COLO668 (cell line): ENCODE measurements around the gene MTA1.

ENCODE experiments used
- DNase-seq: peaks from one replicate; lab custom pipeline; 2025; ENCODE audit not compliant: unreplicated experiment; lab: John Stamatoyannopoulos, UW

The MTA1 gene

GRCh38 chr14:105422695-105423487, 3.3 kb downstream of the MTA1 start:
- no peak for DNase-seq

DNA sequence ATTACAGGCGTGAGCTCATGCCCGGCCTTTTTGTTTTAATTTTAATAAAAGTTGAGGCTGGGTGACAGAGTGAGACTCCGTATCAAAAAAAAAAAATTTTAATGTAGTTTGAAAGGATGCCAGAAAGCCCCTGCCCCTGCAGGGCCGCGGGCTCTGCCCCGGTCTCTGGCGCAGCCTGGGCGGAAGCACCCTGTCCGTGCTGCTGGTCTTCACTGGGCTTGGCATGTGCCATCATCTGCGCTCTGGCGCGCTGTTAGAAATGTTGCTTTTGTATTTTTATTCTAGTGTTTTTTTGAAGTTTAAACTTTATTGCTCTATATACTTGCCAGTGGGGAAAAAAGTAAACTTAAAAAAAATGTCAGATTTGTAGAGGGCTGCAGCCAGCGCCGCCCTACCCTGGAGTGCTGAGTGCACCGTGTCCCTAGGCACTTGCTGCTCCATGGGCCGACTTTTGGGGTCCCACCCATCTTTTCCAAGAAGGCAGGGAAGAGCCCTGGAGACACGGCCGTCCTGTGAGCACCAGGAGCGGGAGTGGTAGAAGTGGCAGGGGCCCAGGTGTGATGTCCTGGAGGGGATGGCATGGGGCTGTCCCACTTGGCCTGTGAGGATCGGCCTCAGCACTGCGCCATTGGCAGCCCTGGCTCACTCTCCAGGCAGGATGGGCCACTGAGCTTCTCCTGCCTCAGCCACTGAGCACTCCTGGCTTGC, 4.0 kb downstream of the MTA1 start:
- no peak for DNase-seq

- no peak for DNase-seq
Measured at GRCh38 chr14:105424861-105425260, 5.2 kb downstream of the MTA1 start.

GRCh38 chr14:105425823-105426247, 6.2 kb downstream of the MTA1 start:
- DNase-seq = no peak

DNA sequence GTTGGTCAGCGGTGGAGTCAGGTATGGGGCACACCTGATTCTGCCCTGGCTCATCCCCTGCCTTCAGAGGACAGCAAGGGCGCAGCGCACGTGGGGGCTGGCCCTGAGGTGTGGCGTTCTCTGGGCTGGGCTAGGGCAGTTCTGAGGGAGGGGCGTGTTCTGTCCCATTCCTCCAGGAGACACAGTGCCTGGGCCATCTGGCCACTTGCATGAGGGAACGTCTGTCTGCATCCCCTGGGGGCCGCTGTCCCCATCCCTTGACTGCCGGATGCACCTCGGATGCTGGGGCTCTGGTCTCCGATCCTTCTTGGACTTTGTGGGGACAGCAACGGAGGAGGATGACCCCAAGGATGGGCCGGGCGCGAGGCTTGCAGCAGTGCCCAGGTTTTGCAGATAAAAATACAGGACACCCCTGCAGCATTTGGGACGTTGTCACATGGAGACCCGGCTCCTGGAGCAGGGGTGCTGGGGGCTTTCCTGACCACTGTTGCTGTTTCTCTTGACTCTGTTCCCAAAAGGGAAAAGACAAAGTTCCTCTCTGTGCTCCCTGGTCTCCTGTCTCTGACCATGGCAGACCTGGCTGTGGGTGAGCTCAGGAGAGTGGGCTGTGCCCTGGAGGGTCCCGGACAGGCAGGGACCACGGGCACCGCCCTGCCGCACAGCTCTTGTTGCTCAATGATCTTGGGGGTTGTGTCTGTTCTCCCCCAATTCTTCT, 6.9 kb downstream of the MTA1 start:
- DNase-seq = no peak

DNA sequence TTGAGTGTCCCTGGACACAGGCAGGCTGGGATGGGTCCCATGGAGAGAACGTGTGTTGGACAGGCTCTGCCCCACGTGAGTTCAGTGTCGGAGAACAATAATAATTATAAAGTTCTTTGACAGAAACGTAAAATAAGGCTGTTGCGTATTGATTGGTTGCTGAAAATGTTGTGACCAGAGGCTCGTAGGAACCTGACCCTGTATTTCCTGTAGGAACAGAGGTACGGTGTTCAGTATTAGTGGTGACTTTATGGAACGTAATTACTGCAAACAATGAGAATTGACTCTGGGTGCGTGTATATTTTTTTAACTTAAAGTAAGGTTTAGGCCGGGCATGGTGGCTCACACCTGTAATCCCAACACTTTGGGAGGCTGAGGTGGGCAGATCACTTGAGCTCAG, 7.8 kb downstream of the MTA1 start:
- no peak for DNase-seq

GRCh38 chr14:105427936-105428485, 8.4 kb downstream of the MTA1 start:
- no peak for DNase-seq

DNA sequence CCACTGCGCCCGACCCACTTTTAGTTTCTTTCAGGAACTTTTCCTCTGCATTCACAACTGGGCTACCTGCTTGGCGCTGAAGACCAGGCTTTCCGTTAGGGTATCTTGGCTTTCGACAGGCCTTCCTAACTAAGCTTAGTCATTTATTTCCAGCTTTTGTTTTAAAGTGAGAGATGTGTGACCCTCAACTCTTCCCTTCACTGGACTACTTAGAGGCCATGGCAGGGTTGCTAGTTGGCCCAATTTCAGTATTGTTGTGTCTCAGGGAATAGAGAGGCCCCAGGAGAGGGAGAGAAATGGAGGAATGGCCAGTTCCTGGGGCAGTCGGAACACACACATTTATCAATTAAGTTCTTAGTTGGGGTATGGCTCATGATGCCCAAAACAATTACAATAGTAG, 10.4 kb downstream of the MTA1 start:
- no peak for DNase-seq

DNA sequence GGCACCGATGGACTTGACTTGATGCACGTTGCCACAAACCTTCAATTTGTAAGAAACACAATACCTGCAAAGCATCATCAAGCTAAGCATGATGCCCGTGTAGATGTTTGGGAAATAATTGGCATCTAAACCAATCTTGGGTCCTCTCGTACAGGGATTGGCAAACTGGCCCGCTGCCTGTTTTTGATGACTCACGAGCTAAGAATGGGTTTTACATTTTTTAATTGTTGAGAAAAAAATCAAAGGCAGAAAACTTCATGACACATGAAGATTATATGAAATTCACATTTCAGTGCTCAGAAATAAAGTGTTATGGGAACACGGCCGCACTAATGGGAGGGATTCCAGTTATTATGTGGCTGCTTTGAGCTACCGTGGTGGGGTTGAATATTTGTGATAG, 10.9 kb downstream of the MTA1 start:
- DNase-seq = no peak

GRCh38 chr14:105431256-105431655, 11.6 kb downstream of the MTA1 start:
- no peak for DNase-seq

- DNase-seq = no peak
Measured at GRCh38 chr14:105432657-105433056, 13.0 kb downstream of the MTA1 start.

DNA sequence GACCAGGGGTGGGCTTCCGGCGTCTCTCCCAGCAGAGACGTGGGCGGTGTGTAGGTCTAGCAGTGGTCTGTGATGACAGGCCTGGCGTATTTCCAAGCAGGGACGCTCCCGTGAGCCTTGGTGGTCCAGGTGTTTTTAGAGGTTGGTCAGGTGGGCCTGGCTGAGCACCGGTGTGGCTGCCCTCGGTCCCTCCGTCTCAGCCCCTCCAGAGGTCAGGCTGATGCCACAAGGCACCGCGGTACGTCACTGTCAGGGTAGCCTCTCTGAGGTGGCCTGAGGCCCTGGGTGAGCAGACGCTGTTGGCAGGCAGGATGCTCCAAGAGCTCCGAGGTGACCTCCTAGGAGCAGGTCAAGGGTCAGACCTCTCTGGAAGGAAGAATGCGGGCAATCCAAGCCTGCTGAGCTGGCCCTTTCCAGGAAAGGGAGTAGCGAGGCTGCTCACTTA, 13.6 kb downstream of the MTA1 start:
- DNase-seq = no peak

GRCh38 chr14:105436402-105436801, 16.8 kb downstream of the MTA1 start:
- no peak for DNase-seq

DNA sequence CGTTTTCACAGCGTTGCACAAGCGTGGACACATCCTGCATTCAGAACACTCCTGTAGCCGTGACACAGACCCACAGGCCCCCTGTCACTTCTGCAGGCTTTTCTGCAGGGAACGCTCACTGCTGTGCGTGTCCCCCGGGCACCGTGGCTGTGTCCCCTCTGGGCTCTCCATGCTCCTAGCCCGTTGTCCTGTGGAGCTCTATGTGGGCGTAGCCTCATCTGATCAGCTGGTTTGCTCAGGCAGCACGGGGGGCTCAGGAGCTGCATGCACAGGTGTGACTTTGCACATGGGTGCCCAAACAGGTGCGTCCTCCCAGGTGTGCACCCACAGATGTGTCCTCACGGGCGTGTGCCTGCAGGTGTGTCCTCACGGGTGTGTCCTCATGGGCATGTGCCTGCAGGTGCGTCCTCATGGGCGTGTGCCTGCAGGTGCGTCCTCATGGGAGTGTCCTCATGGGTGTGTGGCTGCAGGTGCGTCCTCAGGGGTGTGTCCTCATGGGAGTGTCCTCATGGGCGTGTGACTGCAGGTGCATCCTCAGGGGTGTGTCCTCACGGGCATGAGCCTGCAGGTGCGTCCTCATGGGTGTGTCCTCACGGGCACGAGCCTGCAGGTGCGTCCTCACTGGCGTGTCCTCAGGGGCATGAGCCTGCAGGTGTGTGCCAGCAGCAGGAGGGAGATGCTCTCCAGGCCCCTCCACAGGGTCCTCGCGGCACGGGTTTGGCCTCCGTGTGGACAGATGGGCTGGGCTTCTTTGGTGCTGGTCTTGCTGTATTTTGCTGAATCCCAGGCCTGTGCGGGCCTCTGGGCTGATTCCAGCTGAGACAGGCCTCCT, 17.5 kb downstream of the MTA1 start:
- DNase-seq = peak; percentile 98

GRCh38 chr14:105437723-105438500, 18.3 kb downstream of the MTA1 start:
- DNase-seq = no peak

DNA sequence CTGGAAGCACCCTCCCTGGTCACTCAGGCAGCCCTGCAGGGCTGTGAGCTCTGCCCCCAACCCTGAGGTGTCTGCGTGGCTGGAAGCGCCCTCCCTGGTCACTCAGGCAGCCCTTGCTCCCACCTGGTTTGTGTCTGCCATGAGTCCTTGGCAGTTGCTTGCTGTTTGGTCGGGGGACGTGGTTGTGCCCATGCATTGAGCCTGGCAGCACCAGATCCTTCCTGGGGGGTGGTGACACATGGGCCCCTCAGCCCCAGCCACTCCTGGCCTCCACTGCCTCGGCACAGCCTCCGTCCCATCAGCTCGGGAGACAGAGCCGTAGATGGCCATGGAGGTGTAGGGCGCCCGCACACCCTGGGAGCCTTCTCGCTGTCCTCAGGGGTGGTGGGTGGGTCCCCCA, 19.6 kb downstream of the MTA1 start:
- DNase-seq = no peak

DNA sequence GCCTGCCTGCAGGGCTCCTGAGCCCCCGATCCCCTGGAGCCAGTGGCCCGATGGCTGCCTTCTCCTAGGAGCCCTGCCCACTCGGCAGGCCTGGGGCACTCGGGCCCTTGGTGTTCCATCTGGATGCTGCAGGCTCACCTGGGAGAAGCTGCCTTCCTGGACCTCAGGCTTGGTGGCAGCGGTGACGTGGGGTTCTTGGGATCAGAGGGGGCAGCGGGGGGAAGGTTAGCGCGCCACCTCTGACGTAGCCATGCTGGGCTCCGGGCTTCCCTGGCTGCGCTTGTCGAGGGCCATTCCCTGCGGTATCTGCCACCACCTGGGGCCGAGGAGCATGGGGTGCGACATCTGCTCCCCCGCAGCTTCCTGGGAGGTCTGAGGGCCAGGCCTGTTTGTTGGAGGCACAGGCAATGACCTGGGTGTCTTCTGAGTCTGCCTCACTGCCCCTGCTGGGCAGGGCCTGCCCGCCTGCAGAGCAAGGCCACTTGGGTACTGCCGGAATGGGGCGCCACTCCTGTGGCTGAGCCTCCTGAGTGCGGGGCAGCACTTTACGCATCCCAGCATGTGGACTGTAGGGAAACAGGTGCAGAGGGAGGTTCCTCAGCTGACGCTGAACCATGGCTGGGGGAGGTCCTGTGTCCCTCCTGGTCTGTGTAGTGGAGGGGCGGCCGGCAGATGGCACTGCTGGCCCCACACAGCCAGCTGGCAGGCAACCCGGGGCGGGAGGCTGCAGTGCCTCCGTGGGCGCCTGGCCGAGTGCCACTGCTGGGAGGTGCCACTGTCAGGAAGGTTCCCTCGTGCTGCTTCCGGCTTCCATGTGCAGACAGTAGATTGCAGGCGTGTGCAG, 20.3 kb downstream of the MTA1 start:
- DNase-seq = peak; percentile 19

GRCh38 chr14:105440554-105440900, 20.9 kb downstream of the MTA1 start:
- no peak for DNase-seq

DNA sequence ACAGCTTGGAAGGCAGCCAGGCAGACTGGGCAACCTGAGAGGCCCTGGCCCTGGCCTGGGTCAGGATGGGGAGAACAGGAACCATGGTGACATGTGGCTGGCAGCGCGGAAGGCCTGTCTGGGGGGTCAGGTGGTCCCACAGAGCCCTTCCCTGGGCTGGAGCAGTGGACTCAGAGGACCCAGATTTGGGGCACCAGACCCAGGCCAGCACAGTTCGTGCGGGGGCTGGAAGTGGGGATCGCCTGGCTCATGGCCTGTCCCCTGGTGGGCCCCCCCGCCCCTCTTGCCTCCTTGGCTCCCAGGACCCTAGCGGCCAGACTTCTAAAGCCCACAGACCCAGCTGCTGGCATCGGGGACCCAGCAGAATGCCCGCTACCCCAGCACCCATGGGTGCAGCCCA, 21.4 kb downstream of the MTA1 start:
- DNase-seq = no peak
